Activated CD4-positive, alpha-beta T cell treated with anti-CD3 and anti-CD28 coated beads for 1 hour (primary cell): ENCODE results near the gene ENTREP1.
"Not testable (repeated sequence)": the region's sequence is repeated elsewhere in the genome, so short reads cannot be mapped to it uniquely, and the experiment has no call there.

Source experiments
- DNase-seq: peaks from one replicate; pipeline ENCODE4 v3.0.0-alpha.2; 2020

The ENTREP1 gene

DNA sequence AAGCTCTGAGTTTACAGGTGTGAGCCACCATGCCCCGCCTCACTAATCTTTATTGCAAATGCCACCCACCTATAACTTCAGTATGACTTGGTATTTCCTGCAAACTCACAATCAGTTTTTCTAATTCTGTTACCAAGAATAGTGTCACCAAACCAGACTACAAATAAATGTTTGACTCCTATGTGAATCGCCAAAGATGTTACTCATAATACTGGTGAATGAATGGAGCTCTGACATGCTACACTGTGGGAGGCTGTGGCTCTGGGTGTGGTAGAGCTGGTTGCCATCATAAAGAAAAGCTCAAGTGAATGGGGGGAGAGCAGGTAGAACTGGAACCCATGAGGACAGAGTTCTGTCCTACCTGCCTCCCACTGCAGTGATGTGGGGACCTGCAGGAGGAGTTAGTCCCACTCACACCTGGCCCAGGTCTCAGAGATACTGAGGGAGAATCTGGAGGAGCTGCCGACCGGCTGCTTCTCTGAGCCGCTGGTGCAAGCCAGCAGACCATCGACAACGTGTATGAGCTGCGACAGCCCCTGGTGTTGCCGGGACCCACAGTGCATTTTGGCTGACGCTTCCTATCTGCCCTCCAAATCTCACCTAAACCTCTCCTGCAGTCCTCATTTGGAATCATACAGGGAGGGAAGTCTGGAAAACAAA lies 95.7 kb downstream of the ENTREP1 start:
- no peak for DNase-seq

DNA sequence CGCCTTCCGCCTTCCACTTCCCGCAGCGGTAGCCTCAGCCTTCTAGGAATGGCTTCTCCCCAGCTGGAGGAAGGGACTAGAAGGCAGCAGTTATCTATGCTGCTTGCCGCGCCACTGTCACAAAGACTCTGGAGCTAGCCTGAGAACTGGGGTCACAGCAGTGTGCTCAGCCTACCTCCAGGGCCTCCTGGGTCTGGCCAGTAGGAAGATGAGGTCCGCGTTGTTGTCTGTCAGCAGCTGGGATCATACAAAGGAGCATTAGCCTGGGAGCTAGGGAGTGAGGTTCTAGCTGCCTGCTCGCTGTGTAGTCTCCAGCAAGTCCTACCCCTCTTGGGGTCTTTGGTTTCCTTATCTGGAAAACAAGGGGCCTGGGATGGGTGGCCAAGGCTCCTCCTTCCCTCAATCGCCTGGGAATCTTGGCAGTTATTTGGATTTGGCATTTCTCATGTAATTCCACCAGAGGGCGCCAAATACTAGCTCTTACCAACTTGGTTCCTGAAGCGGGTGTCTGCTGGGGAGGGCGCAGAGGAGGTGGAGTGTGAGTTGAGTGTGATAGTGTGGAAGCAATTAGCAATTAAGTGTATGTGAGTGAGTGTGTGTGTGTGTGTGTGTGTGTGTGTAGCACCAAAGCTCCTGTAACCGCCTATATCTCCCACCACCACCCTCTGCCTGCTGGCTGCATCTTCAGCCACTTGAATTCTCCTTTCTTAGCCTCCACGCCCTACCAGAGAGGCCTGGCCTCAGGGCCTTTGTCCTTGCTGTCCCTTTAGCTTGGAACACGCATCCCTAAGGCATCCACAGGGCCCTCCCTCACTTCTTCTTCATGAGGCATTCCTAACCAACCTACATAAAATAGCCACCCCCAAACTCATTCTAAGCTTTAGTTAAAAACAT lies 97.1 kb downstream of the ENTREP1 start:
- DNase-seq: no peak

DNA sequence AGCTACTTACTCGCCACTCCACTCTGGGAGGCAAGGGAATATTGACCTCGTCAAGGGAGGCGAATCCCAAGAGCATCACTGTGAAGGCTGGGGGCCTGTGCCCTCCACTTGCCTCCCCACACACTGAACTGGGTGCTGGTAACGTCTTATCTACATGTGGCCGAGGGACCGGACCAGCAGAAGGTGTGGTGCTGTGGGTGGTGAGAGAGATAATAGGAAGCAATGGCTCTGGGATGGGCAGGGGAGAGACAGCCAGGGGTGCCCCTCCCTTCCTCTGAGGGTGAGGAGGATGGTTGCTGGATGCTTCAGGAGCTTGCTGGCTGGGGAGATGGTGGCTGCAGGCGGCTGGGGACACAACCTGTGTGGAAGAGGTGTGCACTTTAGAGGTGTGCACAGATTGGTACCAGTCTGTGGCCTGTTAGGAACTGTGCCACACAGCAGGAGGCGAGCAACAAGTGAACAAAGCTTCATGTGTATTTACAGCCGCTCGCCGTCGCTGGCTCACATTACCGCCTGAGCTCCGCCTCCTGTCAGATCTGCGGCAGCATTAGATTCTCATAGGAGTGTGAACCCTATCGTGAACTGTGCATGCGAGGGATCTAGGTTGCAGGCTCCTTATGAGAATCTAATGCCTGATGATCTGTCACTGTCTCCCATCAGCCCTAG lies 100.3 kb downstream of the ENTREP1 start:
- DNase-seq: no peak

DNA sequence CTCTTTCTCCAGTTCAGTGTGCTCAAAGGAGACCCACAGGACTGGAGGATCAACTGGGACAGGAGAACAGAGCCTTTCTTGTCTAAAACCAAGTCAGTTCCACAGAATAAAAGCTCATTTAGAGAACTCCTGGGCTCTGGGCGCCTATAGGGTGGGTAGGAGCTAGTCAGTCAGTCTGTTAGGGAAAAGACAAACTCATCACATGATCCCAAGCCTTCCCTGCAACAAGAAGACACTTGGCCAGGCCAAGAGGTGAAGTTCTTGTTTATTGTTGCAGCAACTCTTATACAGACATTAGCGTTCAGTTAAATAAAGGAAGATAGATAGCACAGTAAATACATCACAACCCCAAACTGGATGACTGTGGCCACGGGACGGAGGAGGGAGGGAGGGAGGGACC lies 102.3 kb downstream of the ENTREP1 start:
- no peak for DNase-seq

DNA sequence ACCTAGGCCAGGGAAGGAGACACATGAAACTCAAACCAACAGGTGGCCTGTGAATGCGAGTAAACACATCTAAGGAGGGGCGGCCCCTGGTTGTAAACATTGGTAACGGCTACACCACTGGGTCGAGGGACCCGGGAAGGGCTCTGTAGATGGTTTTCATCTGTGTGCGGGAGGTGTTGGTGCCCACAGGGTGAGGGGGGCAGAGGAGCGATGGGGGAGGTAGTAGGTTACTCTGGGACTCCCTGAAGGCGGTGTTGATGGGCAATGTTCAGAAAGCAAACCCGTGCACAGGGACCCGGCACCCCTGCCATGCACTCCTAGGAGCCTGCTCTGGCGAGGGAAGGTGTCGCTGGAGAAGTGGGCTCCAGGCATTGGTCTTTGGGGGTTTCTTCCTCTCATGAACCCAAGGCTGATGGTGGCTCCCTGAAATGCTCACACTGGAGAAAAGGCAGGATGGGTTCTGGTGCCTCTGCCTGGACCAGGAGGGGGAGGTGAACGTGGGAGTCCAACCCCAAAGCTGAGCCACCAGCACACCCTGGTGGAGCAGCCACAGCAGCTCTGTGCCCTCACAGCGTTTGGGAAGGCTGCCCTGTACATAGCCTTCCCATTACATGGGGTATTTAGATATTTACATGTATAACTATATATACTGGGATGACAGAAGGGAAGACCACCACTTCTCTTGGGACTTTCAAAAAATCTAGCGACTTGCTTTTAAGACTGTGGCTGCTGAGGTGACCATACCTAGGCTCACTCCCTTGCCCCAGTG lies 103.2 kb downstream of the ENTREP1 start:
- no peak for DNase-seq

DNA sequence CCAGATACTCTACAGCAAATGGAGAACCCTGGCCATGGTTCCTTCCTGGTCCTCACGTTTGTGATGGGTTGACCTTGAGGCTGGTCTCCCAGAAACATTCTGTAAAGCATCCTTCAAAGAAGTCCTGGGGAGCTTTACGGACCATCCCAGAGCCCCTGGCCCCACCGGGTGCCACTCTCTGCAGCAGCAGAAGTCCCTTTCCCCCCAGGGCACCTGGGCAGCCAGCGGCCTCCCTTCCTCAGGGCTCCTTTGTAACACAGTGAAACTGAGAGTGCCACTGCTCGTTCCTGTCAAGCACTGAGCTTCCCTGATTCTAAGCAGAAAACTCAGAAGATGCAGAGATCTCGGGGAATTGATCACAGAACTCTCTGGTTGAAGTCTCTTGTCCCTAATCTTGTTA lies 104.3 kb downstream of the ENTREP1 start:
- DNase-seq: no peak

DNA sequence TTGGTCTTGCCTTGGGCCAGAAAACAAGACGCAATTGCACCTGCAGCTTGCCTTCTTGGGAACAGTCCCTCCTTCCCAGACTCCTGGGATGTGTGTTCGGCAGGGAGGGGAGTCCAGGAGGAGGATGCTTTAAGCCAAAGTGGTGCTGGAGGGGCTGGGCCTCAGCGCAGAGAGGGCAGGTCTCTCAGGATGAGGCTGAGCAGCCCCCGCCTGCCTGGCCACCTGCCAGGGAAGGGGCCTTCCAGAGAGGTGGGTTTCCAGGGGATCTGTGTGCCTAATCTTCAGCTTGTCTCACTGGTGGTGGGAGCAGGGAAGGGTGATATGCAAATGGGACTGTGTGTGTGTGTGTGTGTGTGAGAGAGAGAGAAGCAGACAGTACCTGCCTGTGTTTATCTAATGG lies 105.2 kb downstream of the ENTREP1 start:
- no peak for DNase-seq

DNA sequence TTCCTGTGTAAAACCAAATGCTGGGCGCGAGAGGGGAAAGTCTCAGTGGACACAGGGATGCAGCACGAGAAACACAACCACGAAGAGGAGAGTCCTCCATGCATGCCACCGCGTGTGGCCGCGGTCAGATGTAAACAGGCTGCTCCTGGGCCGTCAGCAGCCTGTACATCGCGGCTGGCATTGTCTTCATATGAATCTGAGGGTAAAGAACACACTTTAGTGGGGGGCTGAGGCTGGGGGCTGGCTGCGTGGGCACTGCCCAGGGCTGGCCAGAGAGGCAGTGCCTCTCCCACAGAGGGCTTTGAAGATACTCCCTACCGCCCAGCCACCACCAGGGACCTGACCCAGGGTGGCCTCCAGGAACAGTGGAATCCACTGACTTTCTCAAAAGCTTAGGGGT lies 106.2 kb downstream of the ENTREP1 start:
- no peak for DNase-seq

DNA sequence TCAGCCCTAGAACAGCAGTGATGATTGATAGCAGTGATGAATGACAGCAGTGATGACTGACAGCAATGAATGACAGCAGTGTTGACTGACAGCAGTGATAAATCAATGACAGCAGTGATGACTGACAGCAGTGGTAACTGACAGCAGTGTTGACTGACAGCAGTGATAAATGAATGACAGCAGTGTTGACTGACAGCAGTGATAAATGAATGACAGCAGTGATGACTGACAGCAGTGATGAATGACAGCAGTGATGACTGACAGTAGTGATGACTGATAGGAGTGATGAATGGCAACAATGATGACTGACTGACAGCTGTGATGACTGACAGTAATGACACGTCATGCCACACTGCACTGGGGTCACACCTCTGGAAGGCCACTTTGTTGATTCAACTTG lies 106.8 kb downstream of the ENTREP1 start:
- DNase-seq: no peak

DNA sequence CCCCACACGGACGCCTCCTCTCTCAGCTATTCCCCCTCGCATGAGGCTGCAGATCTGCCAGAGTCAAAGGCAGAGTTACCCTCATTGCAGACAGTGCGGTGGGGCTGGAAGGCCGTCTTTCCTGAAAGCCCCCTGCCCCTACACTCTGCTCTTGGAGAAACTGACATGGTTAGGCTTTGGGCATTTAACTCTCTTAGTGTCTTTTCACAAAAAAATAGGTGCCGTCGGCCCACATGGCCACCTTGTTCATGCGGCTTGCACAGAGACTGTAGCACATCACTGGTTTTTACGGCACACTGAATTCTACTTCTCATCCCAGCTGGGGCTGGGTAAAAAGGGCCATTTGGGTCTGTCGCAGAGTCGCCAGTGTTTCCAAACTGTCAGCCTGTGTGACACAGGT lies 107.6 kb downstream of the ENTREP1 start:
- DNase-seq: no peak

DNA sequence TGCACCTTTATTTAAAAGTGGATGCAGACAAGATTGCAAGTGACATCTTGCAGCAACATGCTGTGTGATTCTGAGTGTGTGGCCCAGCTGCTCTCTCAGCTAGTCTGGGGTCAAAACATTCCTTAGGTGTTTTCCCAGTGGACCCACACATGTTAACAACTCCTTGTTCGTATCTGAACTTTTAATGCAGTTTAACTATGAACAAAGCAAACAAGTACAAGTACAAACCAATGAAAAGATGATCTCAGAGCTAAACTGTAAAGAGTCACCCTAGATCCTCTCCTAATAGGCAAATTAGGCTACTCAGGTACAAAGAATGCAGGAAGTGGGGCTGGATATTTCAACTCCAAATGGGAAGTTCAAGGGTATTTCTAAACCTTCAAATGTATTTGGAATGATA lies 108.4 kb downstream of the ENTREP1 start:
- no peak for DNase-seq

DNA sequence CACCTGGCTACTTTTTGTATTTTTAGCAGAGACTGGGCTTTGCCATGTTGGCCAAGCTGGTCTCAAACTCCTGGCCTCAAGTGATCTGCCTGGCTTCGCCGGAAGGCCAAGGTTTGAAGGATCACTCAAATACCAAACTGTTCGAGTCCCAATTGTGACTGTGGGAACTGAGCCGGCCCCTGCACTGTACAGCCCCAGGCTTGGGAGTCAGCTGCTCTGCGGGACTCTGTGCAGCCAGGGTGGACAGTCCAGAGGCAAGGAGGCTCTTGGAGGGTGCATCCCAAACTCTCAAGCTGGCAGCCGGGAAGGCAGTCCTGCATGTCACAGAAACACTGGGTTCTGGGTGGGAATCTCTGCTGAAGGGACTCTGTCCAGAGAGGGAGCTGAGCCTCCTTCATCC lies 109.0 kb downstream of the ENTREP1 start:
- DNase-seq: no peak

DNA sequence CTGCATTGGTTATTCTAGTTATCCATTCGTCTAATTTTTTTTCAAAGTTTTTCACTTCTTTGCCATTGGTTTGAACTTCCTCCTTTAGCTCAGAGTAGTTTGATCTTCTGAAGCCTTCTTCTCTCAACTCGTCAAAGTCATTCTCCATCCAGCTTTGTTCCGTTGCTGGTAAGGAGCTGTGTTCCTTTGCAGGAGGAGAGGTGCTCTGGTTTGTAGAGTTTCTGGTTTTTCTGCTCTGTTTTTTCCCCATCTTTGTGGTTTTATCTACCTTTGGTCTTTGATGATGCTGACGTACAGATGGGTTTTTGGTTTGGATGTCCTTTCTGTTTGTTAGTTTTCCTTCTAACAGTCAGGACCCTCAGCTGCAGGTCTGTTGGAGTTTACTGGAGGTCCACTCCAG lies 114.6 kb downstream of the ENTREP1 start:
- DNase-seq: not testable (repeated sequence)

DNA sequence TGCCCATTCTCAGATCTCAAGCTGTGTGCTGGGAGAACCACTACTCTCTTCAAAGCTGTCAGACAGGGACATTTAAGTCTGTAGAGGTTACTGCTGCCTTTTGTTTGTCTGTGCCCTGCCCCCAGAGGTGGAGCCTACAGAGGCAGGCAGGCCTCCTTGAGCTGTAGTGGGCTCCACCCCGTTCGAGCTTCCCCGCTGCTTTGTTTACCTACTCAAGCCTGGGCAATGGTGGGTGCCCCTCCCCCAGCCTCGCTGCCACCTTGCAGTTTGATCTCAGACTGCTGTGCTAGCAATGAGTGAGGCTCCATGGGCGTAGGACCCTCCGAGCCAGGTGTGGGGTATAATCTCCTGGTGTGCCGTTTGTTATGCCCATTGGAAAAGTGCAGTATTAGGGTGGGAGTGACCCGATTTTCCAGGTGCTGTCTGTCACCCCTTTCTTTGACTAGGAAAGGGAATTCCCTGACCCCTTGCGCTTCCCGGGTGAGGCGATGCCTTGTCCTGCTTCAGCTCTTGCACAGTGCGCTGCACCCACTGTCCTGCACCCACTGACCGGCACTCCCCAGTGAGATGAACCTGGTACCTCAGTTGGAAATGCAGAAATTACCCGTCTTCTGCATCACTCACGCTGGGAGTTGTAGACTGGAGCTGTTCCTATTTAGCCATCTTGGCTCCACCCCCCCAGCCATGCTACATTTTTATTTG lies 115.4 kb downstream of the ENTREP1 start:
- DNase-seq: not testable (repeated sequence)
